ENCODE measurements around the gene TAC3. TPM values are rescaled to one million over a fixed set of nuclear protein-coding genes. Genes with fewer than 3 reads are reported as not detected.

TAC3 gene
- total RNA-seq, 1 donor from 2014 or later, result not detected

DNA sequence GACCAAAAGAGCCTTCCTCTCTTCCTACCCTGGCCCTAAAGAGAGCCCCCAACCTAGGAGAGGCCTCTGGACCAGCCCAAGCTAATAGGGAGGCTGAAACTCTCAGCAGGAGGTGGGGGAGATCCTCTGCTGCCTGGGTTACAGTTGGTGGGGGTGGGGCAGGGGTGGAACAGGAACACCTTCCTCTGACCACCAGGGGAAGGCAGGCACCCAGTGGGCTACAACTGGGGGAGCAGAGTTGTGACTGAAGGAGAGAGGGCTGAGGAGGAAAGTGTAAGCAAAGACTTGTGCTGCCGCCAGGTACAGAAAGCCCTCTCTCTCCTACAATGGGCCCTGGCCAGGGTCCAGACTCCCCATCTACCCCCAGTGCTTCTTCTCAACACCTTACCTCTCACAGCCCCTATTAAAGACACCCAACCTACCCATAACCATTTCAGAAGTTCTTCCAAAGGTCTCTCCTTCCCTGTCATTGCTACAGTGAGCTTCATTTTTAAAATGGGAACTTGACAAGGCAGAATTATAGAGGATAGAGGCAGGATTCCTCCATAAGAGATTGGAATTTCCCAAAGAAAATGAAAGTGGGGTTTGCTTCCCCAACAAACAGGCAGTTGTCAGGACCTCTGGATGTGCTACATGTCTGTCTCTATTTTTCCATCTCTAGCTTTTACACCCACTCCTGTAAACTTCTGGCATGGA is 32.2 kb upstream of the TAC3 start:
- no peaks in the 10 kb centered on the region for H3K4me1 Mint-ChIP-seq (ENCODE audit: low read depth)
- DNase-seq (ENCODE audit: low spot score), result no peak
- H3K9me3 Mint-ChIP-seq (ENCODE audit: low read depth), result no peaks in the 10 kb centered on the region
- no peaks in the 10 kb centered on the region for H3K36me3 Mint-ChIP-seq (ENCODE audit: low read depth)
- H3K27ac Mint-ChIP-seq (ENCODE audit: unreplicated experiment), result no peak overlapping the region
- peaks cover 35% of the 10 kb centered on the region for H3K27me3 Mint-ChIP-seq (ENCODE audit: low read depth)
- no peak overlapping the region for H3K4me3 Mint-ChIP-seq (ENCODE audit: unreplicated experiment)
- TF ChIP-seq, protein P1, sequence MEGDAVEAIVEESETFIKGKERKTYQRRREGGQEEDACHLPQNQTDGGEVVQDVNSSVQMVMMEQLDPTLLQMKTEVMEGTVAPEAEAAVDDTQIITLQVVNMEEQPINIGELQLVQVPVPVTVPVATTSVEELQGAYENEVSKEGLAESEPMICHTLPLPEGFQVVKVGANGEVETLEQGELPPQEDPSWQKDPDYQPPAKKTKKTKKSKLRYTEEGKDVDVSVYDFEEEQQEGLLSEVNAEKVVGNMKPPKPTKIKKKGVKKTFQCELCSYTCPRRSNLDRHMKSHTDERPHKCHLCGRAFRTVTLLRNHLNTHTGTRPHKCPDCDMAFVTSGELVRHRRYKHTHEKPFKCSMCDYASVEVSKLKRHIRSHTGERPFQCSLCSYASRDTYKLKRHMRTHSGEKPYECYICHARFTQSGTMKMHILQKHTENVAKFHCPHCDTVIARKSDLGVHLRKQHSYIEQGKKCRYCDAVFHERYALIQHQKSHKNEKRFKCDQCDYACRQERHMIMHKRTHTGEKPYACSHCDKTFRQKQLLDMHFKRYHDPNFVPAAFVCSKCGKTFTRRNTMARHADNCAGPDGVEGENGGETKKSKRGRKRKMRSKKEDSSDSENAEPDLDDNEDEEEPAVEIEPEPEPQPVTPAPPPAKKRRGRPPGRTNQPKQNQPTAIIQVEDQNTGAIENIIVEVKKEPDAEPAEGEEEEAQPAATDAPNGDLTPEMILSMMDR (IDR thresholded peaks at IDR 0.05), result no peak

DNA sequence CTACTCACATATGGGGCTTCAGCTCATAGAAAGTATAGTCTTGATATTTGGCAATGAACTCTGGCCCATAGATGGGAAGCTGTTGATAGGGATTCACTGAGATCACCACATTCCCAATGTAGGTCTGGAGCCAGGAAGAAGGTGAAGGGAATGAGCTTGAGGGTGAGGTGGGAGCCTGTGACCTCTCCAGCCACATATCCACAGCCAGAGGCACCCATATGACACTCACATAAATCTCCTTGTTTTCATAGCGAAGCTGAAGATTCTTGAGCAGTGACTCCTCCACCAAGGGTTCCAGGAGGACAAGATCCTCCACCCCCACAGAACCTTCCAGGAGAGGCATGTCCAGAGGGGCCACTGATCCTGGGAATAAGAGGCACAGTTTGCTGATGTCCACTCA is 31.7 kb upstream of the TAC3 start:
- H3K4me3 Mint-ChIP-seq (ENCODE audit: unreplicated experiment), result no peak overlapping the region
- H3K36me3 Mint-ChIP-seq (ENCODE audit: low read depth), result no peaks in the 10 kb centered on the region

GRCh38 chr12:57046947-57047890 is 30.9 kb upstream of the TAC3 start:
- TF ChIP-seq, protein P1 (IDR thresholded peaks at IDR 0.05), result no peak
- no peaks in the 10 kb centered on the region for H3K36me3 Mint-ChIP-seq (ENCODE audit: low read depth)
- no peaks in the 10 kb centered on the region for H3K4me1 Mint-ChIP-seq (ENCODE audit: low read depth)
- H3K9me3 Mint-ChIP-seq (ENCODE audit: low read depth), result no peaks in the 10 kb centered on the region
- H3K4me3 Mint-ChIP-seq (ENCODE audit: unreplicated experiment), result no peak overlapping the region
- DNase-seq (ENCODE audit: low spot score), result no peak
- peaks cover 38% of the 10 kb centered on the region for H3K27me3 Mint-ChIP-seq (ENCODE audit: low read depth)
- no peak overlapping the region for H3K27ac Mint-ChIP-seq (ENCODE audit: unreplicated experiment)

More for the DNA sequence above, 31.7 kb upstream of the TAC3 start:
- peaks cover 37% of the 10 kb centered on the region for H3K27me3 Mint-ChIP-seq (ENCODE audit: low read depth)
- H3K27ac Mint-ChIP-seq (ENCODE audit: unreplicated experiment), result no peak overlapping the region
- H3K9me3 Mint-ChIP-seq (ENCODE audit: low read depth), result no peaks in the 10 kb centered on the region
- TF ChIP-seq, protein P1 (IDR thresholded peaks at IDR 0.05), result no peak
- no peaks in the 10 kb centered on the region for H3K4me1 Mint-ChIP-seq (ENCODE audit: low read depth)
- DNase-seq (ENCODE audit: low spot score), result no peak

GRCh38 chr12:57046086-57046791 is 29.9 kb upstream of the TAC3 start:
- TF ChIP-seq, protein P1 (IDR thresholded peaks at IDR 0.05), result no peak
- no peak for DNase-seq (ENCODE audit: low spot score)
- no peaks in the 10 kb centered on the region for H3K9me3 Mint-ChIP-seq (ENCODE audit: low read depth)
- H3K36me3 Mint-ChIP-seq (ENCODE audit: low read depth), result no peaks in the 10 kb centered on the region
- H3K4me1 Mint-ChIP-seq (ENCODE audit: low read depth), result no peaks in the 10 kb centered on the region
- H3K27ac Mint-ChIP-seq (ENCODE audit: unreplicated experiment), result no peak overlapping the region
- H3K27me3 Mint-ChIP-seq (ENCODE audit: low read depth), result peaks cover 42% of the 10 kb centered on the region
- no peak overlapping the region for H3K4me3 Mint-ChIP-seq (ENCODE audit: unreplicated experiment)

- no peak overlapping the region for H3K27ac Mint-ChIP-seq (ENCODE audit: unreplicated experiment)
- H3K4me3 Mint-ChIP-seq (ENCODE audit: unreplicated experiment), result no peak overlapping the region
- DNase-seq (ENCODE audit: low spot score), result no peak
- H3K4me1 Mint-ChIP-seq (ENCODE audit: low read depth), result no peaks in the 10 kb centered on the region
- no peaks in the 10 kb centered on the region for H3K9me3 Mint-ChIP-seq (ENCODE audit: low read depth)
- H3K36me3 Mint-ChIP-seq (ENCODE audit: low read depth), result no peaks in the 10 kb centered on the region
- TF ChIP-seq, protein P1 (IDR thresholded peaks at IDR 0.05), result no peak
- H3K27me3 Mint-ChIP-seq (ENCODE audit: low read depth), result peaks cover 46% of the 10 kb centered on the region
Observed at GRCh38 chr12:57044889-57045288, 28.6 kb upstream of the TAC3 start.
